ENCODE data around the gene SIN3B.

Gene SIN3B

GRCh38 chr19:16824658-16825311, 4.4 kb upstream of the SIN3B start:
- DNase-seq (ENCODE audit: low read depth in 2 of 2) = no peak

DNA sequence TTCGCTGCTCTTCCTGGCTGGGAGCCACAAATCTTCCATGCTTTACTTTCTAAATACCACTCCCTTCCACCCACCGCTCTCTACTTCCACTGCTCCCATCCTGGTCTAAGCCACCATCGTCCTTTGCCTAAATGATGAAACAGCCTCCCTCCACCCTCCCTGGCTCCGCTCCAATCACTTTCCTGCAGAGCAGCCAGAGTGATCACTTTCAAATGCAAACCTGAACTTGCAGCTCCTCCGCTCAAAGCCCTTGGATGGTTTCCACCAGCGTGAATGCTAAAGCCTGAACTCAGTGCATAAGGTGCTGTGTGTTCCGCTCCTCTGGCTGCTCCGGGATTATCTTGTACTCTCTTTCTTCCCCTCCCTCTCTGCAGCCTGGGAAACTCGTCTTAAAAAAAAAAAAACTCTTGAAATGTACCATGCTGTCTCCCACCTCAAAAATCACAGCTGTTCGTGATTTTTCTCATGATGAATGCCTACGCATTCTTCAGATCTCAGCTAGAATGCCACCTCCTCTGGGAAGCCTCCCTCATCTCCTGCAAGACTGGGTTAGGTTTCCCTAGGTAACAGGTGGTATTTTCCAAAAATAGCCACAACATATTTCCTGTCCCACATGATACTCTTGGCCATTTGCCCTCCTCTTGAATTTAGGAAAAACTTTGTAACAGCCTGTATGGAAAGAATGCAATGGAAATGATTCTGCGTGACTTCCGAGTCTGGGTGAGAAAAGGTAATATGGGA, 3.7 kb upstream of the SIN3B start:
- no peak for DNase-seq (ENCODE audit: low read depth in 2 of 2)

DNA sequence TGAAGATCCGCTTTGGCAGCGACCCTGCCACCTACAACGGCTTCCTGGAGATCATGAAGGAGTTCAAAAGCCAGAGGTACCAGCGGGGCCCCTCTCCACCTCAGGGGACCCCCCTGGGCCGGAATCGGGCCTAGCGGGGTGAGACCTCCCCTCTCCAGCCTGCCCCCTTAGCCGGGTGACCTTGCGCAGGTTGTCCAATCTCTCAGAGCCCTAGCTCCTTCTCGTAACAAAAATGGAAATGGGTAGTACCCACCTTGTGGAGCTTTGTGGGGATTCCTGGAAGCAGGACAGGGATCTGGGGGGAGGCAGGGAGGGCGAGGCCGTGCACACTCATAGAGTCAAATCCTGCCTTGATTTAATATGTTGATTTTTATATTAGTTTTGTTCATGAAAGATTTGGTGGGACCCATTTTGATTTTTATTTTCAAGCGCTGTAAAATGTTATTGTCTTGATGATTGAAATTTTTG, 658 bp downstream of the SIN3B start:
- no peak for DNase-seq (ENCODE audit: low read depth in 2 of 2)

DNA sequence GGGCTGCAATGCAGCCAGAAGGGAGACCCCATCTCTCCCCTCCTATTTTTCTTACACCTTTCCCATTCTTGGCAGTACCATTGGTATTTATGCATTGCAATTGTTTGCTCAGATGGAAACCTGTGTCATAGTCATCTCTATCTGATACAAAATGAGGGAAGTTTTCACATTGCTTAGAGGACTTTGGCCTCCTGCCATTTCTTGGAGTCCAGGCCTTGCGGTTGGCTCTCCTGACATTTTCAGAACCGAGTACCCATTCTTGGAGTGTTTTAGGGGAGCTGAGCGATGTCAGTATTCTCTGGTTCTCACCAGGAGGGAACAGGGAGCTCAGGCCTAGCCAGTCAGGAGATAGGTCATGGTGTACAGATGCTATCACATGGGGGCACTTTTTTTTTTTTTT, 1.5 kb downstream of the SIN3B start:
- DNase-seq (ENCODE audit: low read depth in 2 of 2) = no peak

DNA sequence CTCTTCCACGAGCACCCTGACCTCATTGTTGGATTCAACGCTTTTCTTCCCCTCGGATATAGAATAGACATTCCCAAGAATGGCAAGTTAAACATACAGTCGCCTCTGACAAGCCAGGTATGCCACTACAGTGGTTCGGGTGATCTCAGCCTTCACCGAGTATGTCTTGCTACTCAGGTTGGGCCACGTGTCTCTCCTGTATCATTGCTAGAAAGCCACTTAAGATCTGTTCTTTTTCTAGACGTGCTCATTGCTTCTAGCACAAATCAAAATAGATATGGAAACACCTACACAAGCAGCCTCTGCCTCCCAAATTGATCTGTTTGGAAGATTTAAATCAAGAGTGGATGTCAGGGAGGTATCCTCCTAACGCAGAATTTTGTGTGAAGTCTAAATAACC, 2.3 kb downstream of the SIN3B start:
- no peak for DNase-seq (ENCODE audit: low read depth in 2 of 2)

DNA sequence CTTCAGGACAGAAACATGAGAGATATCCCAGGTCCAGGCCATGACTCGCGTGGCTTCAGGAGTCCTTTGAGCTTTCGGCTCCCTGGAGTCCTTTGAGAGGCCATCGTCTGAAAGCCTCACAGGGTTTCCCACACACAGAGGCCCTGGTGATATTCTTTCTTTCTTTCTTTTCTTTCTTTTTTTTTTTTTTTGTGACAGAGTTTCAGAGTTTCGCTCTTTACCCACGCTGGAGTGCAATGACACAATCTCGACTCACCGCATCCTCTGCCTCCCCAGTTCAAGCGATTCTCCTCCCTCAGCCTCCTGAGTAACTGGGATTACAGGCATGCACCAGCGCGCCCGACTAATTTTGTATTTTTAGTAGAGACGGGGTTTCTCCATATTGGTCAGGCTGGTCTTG, 5.5 kb downstream of the SIN3B start:
- no peak for DNase-seq (ENCODE audit: low read depth in 2 of 2)

GRCh38 chr19:16836115-16837034, 7.2 kb downstream of the SIN3B start:
- no peak for DNase-seq (ENCODE audit: low read depth in 2 of 2)

- DNase-seq (ENCODE audit: low read depth in 2 of 2) = no peak
These were observed 7.8 kb downstream of the SIN3B start for GRCh38 chr19:16837035-16837362.

- DNase-seq (ENCODE audit: low read depth in 2 of 2) = no peak
These were observed 12.3 kb downstream of the SIN3B start for GRCh38 chr19:16841391-16841926.

DNA sequence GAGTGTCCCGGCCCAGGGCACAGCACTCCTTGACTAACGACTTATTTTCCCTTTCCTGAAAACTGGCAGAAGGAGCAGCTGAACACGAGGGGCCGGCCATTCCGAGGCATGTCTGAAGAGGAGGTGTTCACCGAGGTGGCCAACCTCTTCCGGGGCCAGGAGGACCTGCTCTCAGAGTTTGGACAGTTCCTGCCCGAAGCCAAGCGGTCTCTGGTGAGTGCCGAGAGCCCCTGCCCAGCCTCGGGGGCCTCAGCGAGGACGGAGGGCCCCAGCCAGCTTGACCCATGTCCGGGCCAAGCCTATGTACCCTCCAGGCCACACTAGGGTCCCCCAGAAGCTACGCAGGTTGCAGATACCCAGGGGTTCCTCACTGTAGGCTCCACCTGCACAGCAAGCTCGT, 17.7 kb downstream of the SIN3B start:
- no peak for DNase-seq (ENCODE audit: low read depth in 2 of 2)

DNA sequence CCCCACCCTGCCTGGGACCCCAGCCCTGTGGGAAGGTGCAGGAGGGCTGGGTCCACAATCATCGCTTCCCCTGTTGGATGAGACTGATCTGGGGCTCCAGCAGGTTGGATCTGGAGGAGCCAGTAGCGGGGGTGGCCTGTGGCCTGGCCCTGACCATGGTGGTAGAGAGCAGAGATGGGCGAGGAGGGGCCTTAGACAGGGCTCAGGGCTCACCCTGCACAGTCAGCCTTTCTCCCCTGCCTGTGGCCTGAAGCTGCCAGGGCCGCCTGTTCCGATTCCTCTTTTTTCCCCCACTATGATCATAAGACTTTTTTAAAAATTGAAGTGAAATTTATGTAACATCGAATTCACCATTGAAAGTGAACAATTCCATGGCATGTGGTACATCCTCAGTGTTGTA, 18.2 kb downstream of the SIN3B start:
- no peak for DNase-seq (ENCODE audit: low read depth in 2 of 2)

DNA sequence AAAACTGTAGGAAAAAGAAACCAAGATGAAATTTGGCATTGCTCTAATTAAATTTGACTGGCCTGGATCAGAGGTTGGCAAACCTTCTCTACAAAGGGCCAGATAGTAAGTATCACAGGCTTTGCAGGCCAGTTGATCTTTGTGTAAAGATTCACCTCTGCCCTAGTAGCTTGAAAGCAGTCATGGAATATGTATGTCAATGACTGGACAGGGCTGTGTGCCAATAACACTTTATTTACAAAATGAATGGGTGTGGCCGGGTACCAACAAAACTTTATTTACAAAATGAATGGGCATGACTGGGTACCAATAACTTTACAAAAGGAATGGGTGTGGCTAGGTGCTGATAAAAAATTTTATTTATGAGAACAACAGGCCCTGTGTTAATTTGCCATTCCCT, 20.0 kb downstream of the SIN3B start:
- DNase-seq (ENCODE audit: low read depth in 2 of 2) = no peak

- no peak for DNase-seq (ENCODE audit: low read depth in 2 of 2)
These were observed 20.9 kb downstream of the SIN3B start for GRCh38 chr19:16850133-16850532.

DNA sequence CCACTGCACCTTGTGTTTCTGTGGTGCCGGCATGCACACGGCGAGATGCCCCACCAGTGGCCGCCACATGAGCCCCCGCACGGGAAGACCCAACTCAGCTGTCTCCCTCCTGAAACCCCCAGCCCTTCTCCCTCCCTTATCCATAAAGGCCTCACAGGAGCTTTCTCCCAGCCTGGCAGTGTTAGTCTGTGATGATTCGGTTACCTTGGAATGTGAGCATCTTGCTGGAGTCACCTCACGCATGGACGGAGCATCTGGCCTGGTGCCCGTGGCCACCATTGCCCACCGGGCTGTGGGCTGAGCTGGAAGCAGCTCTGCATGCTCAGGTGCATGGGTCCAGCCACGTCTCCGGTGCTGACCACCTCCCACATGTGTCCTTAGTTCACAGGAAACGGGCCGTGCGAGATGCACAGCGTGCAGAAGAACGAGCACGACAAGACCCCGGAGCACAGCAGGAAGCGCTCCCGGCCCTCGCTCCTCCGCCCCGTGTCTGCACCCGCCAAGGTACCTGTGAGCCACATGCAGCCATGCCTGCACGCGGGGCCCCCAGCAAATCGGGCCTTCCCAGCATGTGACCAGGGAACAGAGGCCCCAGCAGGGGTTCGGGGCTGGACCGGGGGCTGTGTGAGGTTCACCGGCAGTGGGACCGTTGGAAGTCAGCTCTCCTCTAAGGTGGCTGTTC, 22.0 kb downstream of the SIN3B start:
- no peak for DNase-seq (ENCODE audit: low read depth in 2 of 2)

DNA sequence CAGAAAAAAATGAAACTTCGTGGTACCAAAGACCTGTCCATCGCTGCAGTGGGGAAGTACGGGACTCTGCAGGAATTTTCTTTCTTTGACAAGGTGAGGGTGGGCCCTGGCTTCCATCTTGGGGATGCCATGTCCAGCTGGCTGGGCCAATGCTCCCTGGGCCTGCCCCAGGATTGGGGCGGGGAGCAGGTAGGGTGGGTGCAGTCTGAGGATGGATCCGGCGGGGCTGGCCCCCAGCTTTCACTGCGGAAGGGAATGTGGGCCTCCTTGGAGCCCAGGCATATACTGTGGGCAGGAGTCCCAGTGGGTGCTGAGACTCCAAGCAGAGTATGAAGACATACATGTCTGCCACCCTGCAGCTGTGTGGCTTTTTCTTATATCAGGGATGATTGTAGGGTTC, 23.9 kb downstream of the SIN3B start:
- DNase-seq (ENCODE audit: low read depth in 2 of 2) = no peak

DNA sequence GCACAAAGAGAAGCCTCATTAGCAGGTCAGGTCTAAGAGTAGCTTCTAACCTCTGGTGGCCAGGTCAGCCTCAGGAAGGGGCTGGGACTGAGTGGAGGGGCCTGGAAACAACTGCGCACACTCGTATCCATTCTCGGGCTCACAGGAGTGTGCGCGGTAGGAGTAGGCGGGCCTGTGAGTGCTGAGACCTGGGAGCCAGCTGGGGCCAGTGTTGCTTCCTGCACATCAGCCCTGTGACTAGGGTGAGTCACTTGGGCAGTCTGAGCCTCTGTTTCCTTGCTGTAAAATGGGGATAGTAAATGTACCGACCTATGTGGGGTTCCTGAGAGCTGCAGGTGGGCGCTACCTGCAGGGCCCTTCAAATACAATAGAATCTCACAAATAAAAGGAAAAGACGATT, 26.9 kb downstream of the SIN3B start:
- no peak for DNase-seq (ENCODE audit: low read depth in 2 of 2)

DNA sequence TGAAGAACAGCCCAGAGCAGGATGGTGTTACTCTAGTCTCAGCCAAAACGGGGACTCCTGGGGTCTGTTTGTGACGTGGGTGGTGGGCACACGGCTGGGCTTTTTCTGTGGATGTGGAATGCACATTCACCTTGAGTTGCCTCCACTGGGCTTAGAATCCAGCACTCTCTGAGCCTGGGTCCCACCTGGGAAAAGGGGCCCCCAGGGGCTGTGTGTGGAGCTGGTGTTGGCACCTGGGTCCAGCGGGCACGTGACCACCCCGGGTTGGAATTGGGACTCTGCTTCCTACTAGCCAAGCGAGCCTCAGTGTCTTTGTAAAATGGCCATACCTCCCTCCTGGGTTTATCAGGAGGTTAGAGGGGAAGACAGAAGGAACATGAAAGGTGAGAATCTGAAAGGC, 30.4 kb downstream of the SIN3B start:
- no peak for DNase-seq (ENCODE audit: low read depth in 2 of 2)

- no peak for DNase-seq (ENCODE audit: low read depth in 2 of 2)
These were observed 30.9 kb downstream of the SIN3B start for GRCh38 chr19:16860118-16860517.

GRCh38 chr19:16861011-16861410, 31.8 kb downstream of the SIN3B start:
- DNase-seq (ENCODE audit: low read depth in 2 of 2) = no peak

DNA sequence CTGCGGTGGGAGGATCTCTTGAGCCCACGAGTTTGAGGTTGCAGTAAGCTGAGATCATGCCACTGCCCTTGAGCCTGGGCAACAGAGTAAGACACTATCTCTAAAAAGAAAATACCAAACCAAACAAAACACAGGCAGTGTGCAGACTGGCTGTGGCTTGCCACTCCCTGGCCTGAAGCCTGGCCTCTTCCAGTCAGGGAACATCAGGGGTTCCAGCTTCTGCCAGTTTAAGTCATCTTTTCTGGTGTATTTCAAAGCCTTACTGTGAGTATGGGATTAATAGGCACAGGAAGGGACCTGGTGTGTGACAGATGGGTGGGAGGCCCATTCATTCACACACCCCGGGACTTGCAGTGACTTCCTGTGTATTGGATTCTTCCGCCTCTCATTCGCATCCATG, 32.6 kb downstream of the SIN3B start:
- DNase-seq (ENCODE audit: low read depth in 2 of 2) = no peak

- DNase-seq (ENCODE audit: low read depth in 2 of 2) = no peak
These were observed 33.7 kb downstream of the SIN3B start for GRCh38 chr19:16862826-16863415.
